Stimulated activated CD4-positive, alpha-beta T cell treated with anti-CD3 and anti-CD28 coated beads, Interleukin-4, amount 100 ng/mL, for 48 hours (primary cell): ENCODE data around the gene SSH3.

ENCODE experiments used
- DNase-seq, 2 donors: peaks; one replicate each; pipeline ENCODE4 v3.0.0-alpha.2; 2020; ENCODE audit warnings: low read depth in 2 of 2

SSH3 gene

DNA sequence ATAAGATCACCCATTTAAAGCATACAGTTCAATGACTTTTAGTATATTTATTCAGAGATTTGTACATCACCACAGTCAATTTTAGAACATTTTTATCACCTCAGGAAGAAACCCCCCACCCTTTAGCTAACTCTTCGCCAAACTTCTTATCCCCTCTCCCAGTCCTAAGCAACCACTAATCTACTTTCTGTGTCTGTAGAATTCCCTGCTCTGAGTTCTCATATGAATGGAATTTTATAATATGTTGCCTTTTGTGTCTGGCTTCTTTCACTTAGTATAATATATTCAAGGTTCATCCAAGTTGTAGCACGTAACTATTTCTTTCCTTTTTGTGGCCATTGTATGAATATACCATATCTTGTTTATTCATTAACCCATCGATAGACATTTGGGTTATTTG lies 10.7 kb upstream of the SSH3 start:
- DNase-seq = no peak

DNA sequence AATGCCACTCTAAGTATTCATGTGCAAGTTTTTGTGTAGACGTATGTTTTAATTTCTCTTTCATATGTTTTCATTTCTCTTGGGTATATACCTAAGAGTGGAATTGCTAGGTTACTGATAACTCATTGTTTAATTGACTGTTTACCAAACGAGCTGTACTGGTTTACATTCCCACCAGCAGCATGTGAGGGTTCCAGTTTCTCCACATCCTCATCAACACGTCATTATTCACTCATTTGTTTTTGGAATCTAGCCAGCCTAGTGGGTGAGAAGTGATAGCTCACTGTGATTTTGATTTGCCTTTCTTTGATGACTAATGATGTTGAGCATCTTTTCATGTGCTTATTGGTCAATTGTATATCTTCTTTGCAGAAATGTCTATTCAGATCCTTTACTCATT lies 10.2 kb upstream of the SSH3 start:
- DNase-seq = no peak

DNA sequence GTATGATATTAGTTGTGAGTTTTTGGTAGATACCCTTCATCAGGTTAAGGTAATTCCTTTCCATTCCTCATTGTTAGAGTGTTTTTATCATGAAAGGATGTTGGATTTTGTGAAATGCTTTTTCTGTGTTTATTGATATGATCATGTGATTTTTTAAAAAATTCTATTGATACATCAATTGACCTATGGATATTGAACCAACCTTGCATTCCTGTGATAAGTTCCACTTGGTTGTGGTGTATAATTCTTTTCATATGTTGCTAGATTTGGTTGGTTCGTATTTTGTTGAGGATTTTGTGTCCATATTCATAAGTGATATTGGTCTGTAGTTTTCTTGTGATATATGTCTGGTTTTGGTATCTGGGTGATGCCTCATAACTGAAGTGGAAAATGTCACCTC lies 7.5 kb upstream of the SSH3 start:
- no peak for DNase-seq

DNA sequence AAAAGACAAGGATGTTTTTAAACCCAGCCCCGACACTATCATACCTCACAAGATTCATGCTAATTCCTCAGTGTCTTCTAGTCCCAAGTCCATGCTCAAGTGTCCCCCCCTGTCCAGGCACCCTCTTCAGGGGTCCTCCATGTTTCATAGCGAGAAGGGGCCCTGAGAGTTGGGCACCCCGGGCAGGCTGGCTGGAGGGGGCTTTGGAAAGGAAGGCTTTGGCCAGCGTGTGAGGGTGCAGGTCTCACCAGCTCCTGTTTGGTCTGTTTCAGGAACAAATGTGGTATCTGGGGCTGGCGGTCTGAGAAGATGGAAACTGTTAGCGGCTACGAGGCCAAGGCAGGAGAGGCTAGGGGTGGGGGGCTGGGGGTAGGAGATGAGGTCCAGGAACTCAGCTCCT lies 4.5 kb upstream of the SSH3 start:
- no peak for DNase-seq

DNA sequence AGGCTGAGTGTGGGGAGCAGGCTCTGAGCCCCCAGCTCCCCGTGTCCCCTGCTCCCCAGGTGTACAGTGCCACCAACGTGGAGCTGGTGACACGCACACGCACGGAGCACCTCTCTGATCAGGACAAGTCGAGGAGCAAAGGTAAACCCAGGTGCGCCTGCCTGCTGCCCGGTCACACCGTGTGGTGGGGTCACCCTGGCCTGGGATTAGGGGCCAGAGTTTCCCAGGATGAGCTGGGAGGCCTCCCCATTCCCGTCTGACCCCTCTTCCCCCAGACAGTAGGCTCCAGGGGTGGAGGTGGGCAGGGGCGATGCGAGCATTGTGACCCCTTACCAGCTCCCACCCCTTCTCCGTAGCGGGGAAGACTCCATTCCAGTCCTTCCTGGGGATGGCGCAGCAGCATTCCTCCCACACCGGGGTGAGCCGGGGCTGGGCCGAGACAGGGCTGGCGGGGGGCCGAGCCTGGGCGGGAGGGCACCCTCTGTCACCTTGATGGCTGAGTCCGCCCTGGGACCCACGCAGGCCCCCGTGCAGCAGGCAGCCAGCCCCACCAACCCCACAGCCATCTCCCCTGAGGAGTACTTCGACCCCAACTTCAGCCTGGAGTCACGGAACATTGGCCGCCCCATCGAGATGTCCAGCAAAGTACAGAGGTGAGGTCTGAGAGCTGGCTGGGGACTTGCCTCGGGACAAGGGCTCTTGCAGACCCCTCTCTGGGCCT lies 3.7 kb upstream of the SSH3 start:
- DNase-seq = no peak

DNA sequence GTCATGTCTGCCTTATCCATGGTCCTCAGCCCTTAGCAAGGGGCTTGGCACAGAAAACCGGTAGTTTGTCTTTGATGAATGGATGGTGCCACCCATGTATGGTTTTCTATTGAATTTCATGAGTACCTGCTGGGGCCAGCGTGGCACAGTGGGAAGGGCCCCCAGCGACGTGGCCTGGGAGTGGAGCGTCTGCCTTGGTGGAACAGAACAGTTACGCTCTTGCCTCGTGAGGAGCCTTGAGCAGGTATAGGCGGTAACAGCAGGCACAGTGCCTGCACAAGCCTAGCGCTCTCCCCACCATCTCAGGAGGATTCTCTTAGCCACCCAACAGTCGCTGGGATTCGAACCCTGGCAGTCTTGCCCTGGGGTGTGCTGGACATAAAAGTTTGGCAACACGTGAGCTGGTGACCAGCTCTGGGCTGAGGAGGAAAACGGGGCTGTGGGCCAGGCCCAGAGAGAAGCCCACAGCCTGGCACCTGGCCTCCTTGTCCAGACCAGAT lies 3.0 kb upstream of the SSH3 start:
- no peak for DNase-seq

DNA sequence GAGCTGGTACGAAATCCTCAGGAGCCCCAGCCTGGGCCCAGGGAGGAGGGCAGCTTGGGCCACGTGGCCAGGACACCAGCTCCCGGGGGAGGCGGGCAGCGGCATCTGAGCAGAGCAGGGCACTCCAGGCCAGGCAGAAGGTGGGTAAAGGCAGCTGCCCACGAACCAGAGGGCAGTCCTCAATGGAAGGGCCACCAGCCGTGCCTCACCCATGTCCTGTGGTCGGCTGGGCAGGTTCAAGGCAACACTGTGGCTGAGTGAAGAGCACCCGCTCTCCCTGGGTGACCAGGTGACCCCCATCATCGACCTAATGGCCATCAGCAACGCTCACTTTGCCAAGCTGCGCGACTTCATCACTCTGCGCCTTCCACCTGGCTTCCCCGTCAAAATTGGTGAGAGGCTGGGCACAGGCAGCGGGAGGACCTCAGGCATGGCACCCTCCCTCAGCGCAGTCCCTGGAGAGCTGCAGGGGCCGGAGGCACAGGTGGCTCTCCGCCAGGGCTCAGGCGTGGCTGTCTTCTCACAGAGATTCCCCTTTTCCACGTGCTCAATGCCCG lies 2.5 kb upstream of the SSH3 start:
- DNase-seq = no peak

DNA sequence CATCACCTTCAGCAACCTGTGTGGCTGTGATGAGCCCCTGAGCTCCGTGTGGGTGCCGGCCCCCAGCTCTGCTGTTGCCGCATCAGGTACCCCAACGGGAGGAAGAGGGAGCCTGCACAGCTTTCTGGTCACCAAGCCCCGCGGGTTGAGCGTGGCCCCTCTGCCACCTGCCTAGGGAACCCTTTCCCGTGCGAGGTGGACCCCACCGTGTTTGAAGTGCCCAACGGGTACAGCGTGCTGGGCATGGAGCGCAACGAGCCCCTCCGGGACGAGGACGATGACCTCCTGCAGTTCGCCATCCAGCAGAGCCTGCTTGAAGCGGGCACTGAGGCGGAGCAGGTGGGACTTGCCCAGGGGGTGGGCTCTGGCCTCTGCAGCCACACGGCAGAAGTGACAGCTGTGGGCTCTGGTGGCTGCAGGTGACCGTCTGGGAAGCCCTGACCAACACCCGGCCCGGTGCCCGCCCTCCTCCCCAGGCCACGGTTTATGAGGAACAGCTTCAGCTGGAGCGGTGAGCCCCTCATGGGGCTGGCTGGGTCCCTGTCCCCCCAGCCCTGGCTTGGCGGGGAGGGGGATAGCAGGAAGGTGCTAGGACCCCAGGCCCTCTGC lies 1.9 kb upstream of the SSH3 start:
- no peak for DNase-seq

GRCh38 chr11:67301951-67302516 lies 1.3 kb upstream of the SSH3 start:
- no peak for DNase-seq

GRCh38 chr11:67302571-67303131 lies 679 bp upstream of the SSH3 start:
- no peak for DNase-seq

DNA sequence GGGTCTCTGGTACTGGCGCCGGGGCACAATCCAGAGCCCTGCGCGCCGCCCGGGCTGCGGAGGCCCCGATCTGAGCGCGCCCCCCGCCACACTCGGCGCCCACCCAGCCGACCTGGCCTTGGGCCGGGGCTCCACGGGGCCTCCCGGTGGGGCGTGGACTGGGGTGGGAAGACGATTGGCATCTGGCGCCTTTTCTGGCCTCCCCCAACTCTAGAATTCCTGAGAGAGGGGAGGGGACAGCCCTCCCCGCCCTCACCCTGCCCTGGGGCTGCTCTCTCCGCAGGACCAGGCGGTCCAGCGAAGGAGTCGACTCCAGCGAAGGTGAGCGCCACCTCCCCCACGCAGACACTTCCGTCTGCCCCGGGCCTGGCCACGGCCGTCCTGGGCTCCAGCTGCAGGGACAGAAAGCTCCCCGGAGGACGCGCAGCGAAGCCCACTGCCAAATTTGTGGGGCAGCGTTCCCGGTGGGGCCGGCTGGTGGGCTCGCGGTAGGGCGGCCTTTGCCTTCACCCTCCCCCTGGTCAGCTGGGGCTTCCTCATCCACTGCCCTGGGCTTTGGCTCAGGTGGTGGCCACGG lies 593 bp downstream of the SSH3 start:
- DNase-seq = no peak

- no peak for DNase-seq
These were observed 1.3 kb downstream of the SSH3 start for GRCh38 chr11:67304511-67305113.

DNA sequence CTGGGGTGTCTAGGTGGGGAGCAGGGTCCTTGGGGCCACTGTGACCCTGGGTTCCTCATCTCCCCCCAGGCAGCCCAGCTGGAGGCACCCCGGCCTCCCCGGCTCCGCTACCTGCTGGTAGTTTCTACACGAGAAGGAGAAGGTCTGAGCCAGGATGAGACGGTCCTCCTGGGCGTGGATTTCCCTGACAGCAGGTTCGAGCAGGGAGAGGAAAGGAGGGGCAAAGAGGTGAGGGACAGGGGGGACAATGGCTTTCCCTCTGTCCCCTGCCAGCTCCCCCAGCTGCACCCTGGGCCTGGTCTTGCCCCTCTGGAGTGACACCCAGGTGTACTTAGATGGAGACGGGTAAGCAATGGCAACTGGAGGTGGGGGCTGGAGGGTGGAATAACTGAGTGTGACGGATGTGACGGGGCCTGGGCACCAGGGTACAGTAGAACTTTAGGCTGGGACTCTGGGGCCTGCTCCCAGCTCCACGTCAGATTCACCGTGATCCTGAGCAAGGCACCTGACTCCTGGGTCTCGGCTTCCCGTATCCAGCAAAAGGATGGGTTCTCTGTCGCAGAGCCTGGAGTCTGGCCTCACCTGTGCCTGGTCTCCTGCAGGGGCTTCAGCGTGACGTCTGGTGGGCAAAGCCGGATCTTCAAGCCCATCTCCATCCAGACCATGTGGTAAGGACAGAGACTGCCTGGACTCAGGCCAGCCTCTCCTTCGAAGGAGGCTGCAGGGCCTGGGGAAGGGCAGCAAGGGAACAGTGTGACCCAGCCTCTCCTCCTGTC lies 3.6 kb downstream of the SSH3 start:
- DNase-seq = no peak

DNA sequence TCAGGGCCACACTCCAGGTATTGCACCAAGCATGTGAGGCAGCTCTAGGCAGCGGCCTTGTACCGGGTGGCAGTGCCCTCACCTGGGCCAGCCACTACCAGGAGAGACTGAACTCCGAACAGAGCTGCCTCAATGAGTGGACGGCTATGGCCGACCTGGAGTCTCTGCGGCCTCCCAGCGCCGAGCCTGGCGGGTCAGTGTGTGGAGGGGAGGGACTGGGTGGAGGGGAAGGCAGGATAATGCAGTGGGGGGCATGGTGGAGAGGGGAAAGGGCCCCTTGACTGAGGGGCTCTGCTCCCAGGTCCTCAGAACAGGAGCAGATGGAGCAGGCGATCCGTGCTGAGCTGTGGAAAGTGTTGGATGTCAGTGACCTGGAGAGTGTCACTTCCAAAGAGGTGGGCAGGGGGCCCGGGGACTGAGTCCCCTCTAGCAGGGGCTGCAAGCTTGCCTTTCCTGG lies 4.2 kb downstream of the SSH3 start:
- no peak for DNase-seq

- no peak for DNase-seq
These were observed 4.9 kb downstream of the SSH3 start for GRCh38 chr11:67308031-67308866.

DNA sequence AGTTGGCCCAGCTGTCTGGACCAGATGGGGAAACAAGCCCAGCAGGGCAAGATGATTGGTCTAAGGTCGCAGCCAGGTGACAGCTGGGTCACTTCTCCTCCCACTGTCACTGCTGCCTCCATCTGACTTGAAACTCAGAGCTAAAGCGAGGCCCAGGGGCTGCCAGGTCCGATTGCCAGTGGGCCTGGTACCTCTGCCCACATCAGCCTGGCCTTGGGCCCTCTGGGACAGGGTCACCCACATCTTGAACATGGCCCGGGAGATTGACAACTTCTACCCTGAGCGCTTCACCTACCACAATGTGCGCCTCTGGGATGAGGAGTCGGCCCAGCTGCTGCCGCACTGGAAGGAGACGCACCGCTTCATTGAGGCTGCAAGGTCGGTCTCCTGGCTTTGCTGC lies 5.8 kb downstream of the SSH3 start:
- no peak for DNase-seq

DNA sequence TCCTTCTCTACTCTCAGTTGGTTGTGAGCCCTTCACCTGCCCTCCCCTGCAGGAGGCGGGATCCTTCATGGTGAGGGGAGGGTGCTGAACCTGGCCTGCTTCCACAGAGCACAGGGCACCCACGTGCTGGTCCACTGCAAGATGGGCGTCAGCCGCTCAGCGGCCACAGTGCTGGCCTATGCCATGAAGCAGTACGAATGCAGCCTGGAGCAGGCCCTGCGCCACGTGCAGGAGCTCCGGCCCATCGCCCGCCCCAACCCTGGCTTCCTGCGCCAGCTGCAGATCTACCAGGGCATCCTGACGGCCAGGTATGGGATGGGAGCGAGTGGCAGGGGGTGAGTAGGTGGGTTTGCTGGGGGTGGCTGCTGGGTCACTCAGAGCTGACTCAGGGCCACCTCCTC lies 6.3 kb downstream of the SSH3 start:
- no peak for DNase-seq

DNA sequence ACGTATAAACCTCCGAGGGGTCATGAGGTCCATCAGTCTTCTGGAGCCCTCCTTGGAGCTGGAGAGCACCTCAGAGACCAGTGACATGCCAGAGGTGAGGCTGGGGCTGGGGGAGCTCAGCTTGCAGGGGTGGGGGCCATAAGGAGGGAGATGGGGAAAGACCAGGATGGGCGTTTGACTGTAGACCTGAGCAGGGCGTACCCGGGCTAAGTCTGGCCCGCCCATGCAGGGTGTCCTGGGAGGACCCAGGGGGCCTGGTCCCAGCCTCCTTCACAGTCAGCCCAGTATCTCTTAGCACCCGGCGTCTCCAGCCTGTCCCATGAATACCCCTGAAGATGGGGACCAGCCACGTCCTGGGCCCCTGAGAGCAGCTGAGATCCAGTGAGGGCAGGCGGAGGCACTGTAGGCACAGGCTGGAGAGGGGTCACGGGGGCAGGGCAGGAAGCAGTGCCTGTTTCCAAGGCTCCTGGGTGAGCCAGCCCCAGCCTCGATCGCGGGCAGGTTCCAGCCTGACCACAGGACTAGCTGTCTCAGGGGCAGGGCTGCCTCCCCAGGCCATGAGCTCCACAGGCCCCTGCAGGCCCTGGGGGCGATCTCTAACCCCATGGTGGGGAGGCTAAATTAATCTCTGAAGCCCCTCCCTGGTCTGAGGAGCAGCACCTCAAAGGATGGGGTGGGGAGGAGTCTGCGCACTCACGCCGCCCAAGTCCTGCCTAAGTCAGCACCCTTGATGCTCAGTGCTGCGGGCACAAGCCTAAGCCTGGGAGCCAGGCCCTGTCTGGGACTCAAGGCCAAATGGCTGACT lies 7.1 kb downstream of the SSH3 start:
- DNase-seq = no peak

GRCh38 chr11:67311051-67311555 lies 7.8 kb downstream of the SSH3 start:
- no peak for DNase-seq
